Endothelial cell of umbilical vein (primary cell): ENCODE results near the gene CYBA.

Experiments
- CTCF ChIP-seq, 2 donors: IDR thresholded peaks; 1 replicate in 1 of 2; 2 replicates in 1 of 2; pipeline ENCODE4 v1.5.1; 2011; ENCODE audit warnings: low read length in 2 of 2, mild to moderate bottlenecking in 2 of 2, moderate library complexity in 2 of 2, control low read depth in 1 of 2, inconsistent platforms in 1 of 2, low read depth in 1 of 2; ENCODE audit not compliant: insufficient read depth in 1 of 2; ENCODE audit errors: extremely low read depth in 1 of 2
- GATA2 ChIP-seq: IDR thresholded peaks from 2 replicates; pipeline ENCODE4 v1.7.0; 2011; ENCODE audit warnings: low read depth, mild to moderate bottlenecking, moderate library complexity, mixed read lengths, low read length; ENCODE audit not compliant: insufficient read length, insufficient read depth
- POLR2A ChIP-seq: IDR thresholded peaks from 2 replicates; pipeline ENCODE4 v1.6.1; 2012; ENCODE audit warnings: low read depth, mild to moderate bottlenecking, control low read depth, low read length
- POLR2AphosphoS5 ChIP-seq: IDR thresholded peaks from 2 replicates; pipeline ENCODE4 v1.6.1; 2012; ENCODE audit warnings: low read depth, mild to moderate bottlenecking, control low read depth, low read length, moderate library complexity; ENCODE audit not compliant: insufficient read depth

GRCh38 chr16:88597856-88598491 is 52.9 kb downstream of the CYBA start:
- no peak for TF ChIP-seq CTCF (IDR thresholded peaks at IDR 0.05; ENCODE audit: extremely low read depth in 1 of 2, insufficient read depth in 1 of 2, low read depth in 1 of 2, low read length in 2 of 2)
- no peak for TF ChIP-seq POLR2AphosphoS5
- TF ChIP-seq POLR2A = no peak
- no peak for TF ChIP-seq GATA2
